B cell (primary cell): Measurements from ENCODE around the gene GRK5. TPM values are rescaled to one million over a fixed set of nuclear protein-coding genes. Genes with fewer than 3 reads are reported as not detected.
A peak's percentile ranks its signal among the peaks of the same experiment; 100 is the strongest.

Experiments
- ATAC-seq: fragments of 200-7000 bp; cut with Tn5 transposase; one replicate; pipeline ENCODE4 v1.10.0; 2021; ENCODE audit warnings: low read depth, mild to moderate bottlenecking, moderate number of reproducible peaks, moderate library complexity
- CTCF ChIA-PET: fragments of 350-600 bp; sonication (Branson Sonifier 250); formaldehyde crosslinking; loops from one replicate; lab custom pipeline; 2021; ENCODE audit warnings: antibody characterized with exemption, inconsistent platforms; lab: Charles Lee
- POLR2A ChIA-PET: fragments of 350-600 bp; sonication (Branson Sonifier 250); formaldehyde crosslinking; loops from one replicate; lab custom pipeline; 2021; ENCODE audit warnings: antibody characterized with exemption; lab: Charles Lee
- DNase-seq: peaks from one replicate; pipeline ENCODE4 v3.0.0; 2013
- H2AFZ ChIP-seq: 2 replicates; pipeline ENCODE4 v1.6.1; 2012; ENCODE audit warnings: mild to moderate bottlenecking, low read depth, low read length; ENCODE audit not compliant: insufficient read depth, poor library complexity, severe bottlenecking
- H3K27ac ChIP-seq, 2 donors: 1 replicate in 1 of 2; 2 replicates in 1 of 2; pipeline ENCODE4 v1.5.1; 2012 to 2013; ENCODE audit warnings: low read length in 2 of 2, mild to moderate bottlenecking in 2 of 2, moderate library complexity in 1 of 2
- H3K27me3 ChIP-seq, 4 experiments: fragments of 200-600 bp in 1 of 4; sonication (generic) in 1 of 4; replicated peaks in 1 of 4; 1 replicate in 2 of 4; 2 replicates in 2 of 4; pipeline versions ENCODE4 v1.6.1 to v1.7.0; 2013 to 2016; ENCODE audit warnings: low read length in 3 of 4, mild to moderate bottlenecking in 2 of 4, mixed read lengths in 1 of 4, moderate library complexity in 1 of 4; ENCODE audit not compliant: insufficient read depth in 4 of 4, control insufficient read depth in 3 of 4; ENCODE audit errors: control extremely low read depth in 1 of 4
- H3K36me3 ChIP-seq, 2 experiments: replicated peaks in 1 of 2; 1 replicate in 1 of 2; 2 replicates in 1 of 2; pipeline versions ENCODE4 v1.6.1 to v1.7.1; 2013; ENCODE audit warnings: low read length in 1 of 2; ENCODE audit not compliant: insufficient read depth in 2 of 2, control insufficient read depth in 1 of 2; ENCODE audit errors: control extremely low read depth in 1 of 2, extremely low read depth in 1 of 2
- H3K4me1 ChIP-seq, 2 donors: fragments of 200-600 bp in 1 of 2; sonication (generic) in 1 of 2; 1 replicate in 1 of 2; 2 replicates in 1 of 2; pipeline versions ENCODE4 v1.5.1 to v1.6.1; 2013 to 2017; ENCODE audit warnings: low read length in 2 of 2; ENCODE audit not compliant: control insufficient read depth in 2 of 2, insufficient read depth in 2 of 2
- H3K4me2 ChIP-seq: replicated peaks from 2 replicates; pipeline ENCODE3; 2012; ENCODE audit warnings: mild to moderate bottlenecking, low read depth, low read length; ENCODE audit not compliant: poor library complexity, severe bottlenecking
- H3K4me3 ChIP-seq, 5 experiments: fragments of 200-600 bp in 1 of 5; sonication (generic) in 1 of 5; 1 replicate in 3 of 5; 2 replicates in 2 of 5; pipeline versions ENCODE4 v1.5.1 to v1.7.0; 2011 to 2016; ENCODE audit warnings: low read length in 4 of 5, mild to moderate bottlenecking in 4 of 5, low read depth in 2 of 5, control low read depth in 1 of 5, moderate library complexity in 1 of 5; ENCODE audit not compliant: insufficient read depth in 1 of 5; ENCODE audit errors: control extremely low read depth in 1 of 5, extremely low read depth in 1 of 5
- H3K79me2 ChIP-seq: fragments of 200-600 bp; sonication (generic); one replicate; pipeline ENCODE4 v1.6.0; 2016; ENCODE audit warnings: low read length; ENCODE audit not compliant: control insufficient read depth, insufficient read depth
- H3K9ac ChIP-seq: fragments of 200-600 bp; sonication (generic); 2 replicates; pipeline ENCODE4 v1.6.1; 2017; ENCODE audit warnings: mild to moderate bottlenecking, low read length, moderate library complexity
- H3K9me3 ChIP-seq, 3 donors: one replicate each; pipeline versions ENCODE4 v1.6.1 to v1.7.1; 2013; ENCODE audit warnings: low read length in 2 of 3; ENCODE audit not compliant: control insufficient read depth in 2 of 3, insufficient read depth in 1 of 3; ENCODE audit errors: control extremely low read depth in 1 of 3
- H4K20me1 ChIP-seq: 2 replicates; pipeline ENCODE4 v1.6.0; 2012; ENCODE audit warnings: mild to moderate bottlenecking, low read length; ENCODE audit not compliant: insufficient read depth, control insufficient read depth, poor library complexity, severe bottlenecking
- H3K27ac Mint-ChIP-seq: one replicate; pipeline ENCODE4 v1.8.0; 2021; ENCODE audit warnings: mixed read lengths
- H3K27me3 Mint-ChIP-seq: one replicate; pipeline ENCODE4 v1.8.0; 2021; ENCODE audit warnings: mixed read lengths
- H3K4me1 Mint-ChIP-seq: one replicate; pipeline ENCODE4 v1.8.0; 2021; ENCODE audit warnings: mixed read lengths
- H3K4me3 Mint-ChIP-seq: one replicate; pipeline ENCODE4 v1.8.0; 2021; ENCODE audit warnings: mixed read lengths
- H3K9me3 Mint-ChIP-seq: one replicate; pipeline ENCODE4 v1.8.0; 2022; ENCODE audit warnings: mixed read lengths; ENCODE audit not compliant: insufficient read depth
- EZH2 ChIP-seq: IDR thresholded peaks from 2 replicates; pipeline ENCODE4 v1.6.1; 2012; ENCODE audit warnings: borderline replicate concordance, low read depth, mild to moderate bottlenecking, moderate library complexity, low read length; ENCODE audit not compliant: insufficient read depth, poor library complexity, severe bottlenecking
- WGBS: methylation state at CpG from one replicate; pipeline ENCODE4 v1.1.5; 2013; ENCODE audit warnings: missing lambda C conversion rate; ENCODE audit not compliant: insufficient coverage; 5-methylcytosine and 5-hydroxymethylcytosine counted together
- intact Hi-C: fragments of 100-400 bp; cut with micrococcal nuclease; formaldehyde crosslinking; loops from one replicate; pipeline ENCODE4 v1.10.0; 2022
- polyA plus RNA-seq: library from polyadenylated mRNA; depleted of rRNA; stranded (reverse); fragments of >200 nt; gene quantifications from 2 replicates; pipeline ENCODE4 v1.2.3, GENCODE V29; 2012
- total RNA-seq, 2 donors: library from RNA; stranded (reverse); fragments of 120-200 nt in 1 of 2; gene quantifications; 1 replicate in 1 of 2; 2 replicates in 1 of 2; pipeline versions ENCODE4 v1.2.3 to v1.2.4, GENCODE V29; 2013 to 2022
- TF ChIP-seq, protein P1 (sequence below): fragments of 200-600 bp; IDR thresholded peaks from one replicate; pipeline ENCODE4 v1.8.0; 2022; ENCODE audit warnings: antibody characterized with exemption, mild to moderate bottlenecking

GRK5 gene
- total and polyA plus RNA-seq, 2 donors (not counting 1 experiment from before 2014, with no cell fraction given) = 21.9 to 54.8 TPM

DNA sequence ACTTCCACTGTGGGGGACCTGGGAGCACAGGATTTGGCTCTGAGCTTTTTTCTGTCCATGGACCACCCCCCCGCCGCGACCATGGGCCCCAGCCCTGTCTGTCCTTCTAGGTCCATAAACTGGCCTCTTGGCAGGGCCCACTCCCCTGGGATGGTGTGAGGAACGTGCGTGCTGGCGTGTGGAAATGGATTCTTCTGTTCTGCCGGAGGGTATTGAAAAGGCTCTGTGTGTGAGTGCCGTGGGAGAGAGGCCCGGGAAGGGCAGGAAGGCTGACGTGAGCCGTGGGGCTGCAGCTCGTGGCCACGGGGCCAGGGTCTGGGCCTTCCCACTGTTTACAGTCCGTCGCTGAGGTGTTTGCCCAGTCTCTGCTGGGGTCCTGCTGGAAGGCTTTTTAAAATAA is 123.7 kb downstream of the GRK5 start:
- CTCF ChIA-PET = interaction anchor here (0.7 to 1.6 kb wide), 4 partner anchors 10 to 132 kb away, joined by 3 read pairs; no protein-coding TSS in a partner anchor
- Mint-ChIP-seq H3K4me1 (peaks cover 35% of the 10 kb centered on the region), H3K27ac (no peak overlapping the region), H3K9me3 (no peaks in the 10 kb centered on the region), H3K4me3 (no peak overlapping the region), H3K27me3 (no peaks in the 10 kb centered on the region)
- H3K4me2 ChIP-seq = no peak overlapping the region
- 98% methylated on average over 7 of the region's 15 CpGs for WGBS
- no peak overlapping the region for H3K27ac ChIP-seq
- DNase-seq (no peak), ATAC-seq (no peak)
- H2AFZ ChIP-seq = no peak overlapping the region
- peaks cover 18 to 22% of the 10 kb centered on the region in 2 donors for H3K4me1 ChIP-seq
- POLR2A ChIA-PET = no interaction called here
- no peak overlapping the region for H3K4me3 ChIP-seq
- no peak overlapping the region for H3K9ac ChIP-seq
- intact Hi-C loops = no loop called here
- H3K9me3 ChIP-seq = no peaks in the 10 kb centered on the region
- H4K20me1 ChIP-seq = peaks cover 43% of the 10 kb centered on the region
- no peak for TF ChIP-seq EZH2
- TF ChIP-seq, protein P1, sequence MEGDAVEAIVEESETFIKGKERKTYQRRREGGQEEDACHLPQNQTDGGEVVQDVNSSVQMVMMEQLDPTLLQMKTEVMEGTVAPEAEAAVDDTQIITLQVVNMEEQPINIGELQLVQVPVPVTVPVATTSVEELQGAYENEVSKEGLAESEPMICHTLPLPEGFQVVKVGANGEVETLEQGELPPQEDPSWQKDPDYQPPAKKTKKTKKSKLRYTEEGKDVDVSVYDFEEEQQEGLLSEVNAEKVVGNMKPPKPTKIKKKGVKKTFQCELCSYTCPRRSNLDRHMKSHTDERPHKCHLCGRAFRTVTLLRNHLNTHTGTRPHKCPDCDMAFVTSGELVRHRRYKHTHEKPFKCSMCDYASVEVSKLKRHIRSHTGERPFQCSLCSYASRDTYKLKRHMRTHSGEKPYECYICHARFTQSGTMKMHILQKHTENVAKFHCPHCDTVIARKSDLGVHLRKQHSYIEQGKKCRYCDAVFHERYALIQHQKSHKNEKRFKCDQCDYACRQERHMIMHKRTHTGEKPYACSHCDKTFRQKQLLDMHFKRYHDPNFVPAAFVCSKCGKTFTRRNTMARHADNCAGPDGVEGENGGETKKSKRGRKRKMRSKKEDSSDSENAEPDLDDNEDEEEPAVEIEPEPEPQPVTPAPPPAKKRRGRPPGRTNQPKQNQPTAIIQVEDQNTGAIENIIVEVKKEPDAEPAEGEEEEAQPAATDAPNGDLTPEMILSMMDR = no peak
- peaks cover 61% of the 10 kb centered on the region for H3K79me2 ChIP-seq
- no peaks in the 10 kb centered on the region for H3K27me3 ChIP-seq
- peaks cover 0 to 40% of the 10 kb centered on the region in 2 experiments for H3K36me3 ChIP-seq

GRCh38 chr10:119333146-119333792 is 125.9 kb downstream of the GRK5 start:
- Histone ChIP-seq H3K9me3 (no peaks in the 10 kb centered on the region), H3K27ac (no peak overlapping the region), H3K27me3 (no peaks in the 10 kb centered on the region), H3K4me2 (no peak overlapping the region), H4K20me1 (peaks cover 31% of the 10 kb centered on the region), H3K36me3 (peaks cover 0 to 38% of the 10 kb centered on the region in 2 experiments), H3K4me1 (peaks cover 6% of the 10 kb centered on the region in 2 donors), H2AFZ (no peak overlapping the region), H3K79me2 (peaks cover 59% of the 10 kb centered on the region), H3K4me3 (no peak overlapping the region), H3K9ac (no peak overlapping the region)
- Mint-ChIP-seq H3K27me3 (no peaks in the 10 kb centered on the region), H3K9me3 (no peaks in the 10 kb centered on the region), H3K4me1 (peaks cover 24% of the 10 kb centered on the region), H3K4me3 (no peak overlapping the region), H3K27ac (no peak overlapping the region)
- ChIA-PET POLR2A (interaction anchor here (1.4 kb wide), 1 partner anchor 24 kb away, joined by 4 read pairs; no protein-coding TSS in a partner anchor), CTCF (interaction anchor here (2.0 kb wide), 1 partner anchor 126 kb away, joined by 6 read pairs; the partner anchor contains the start of gene GRK5)
- TF ChIP-seq, protein P1 = no peak
- TF ChIP-seq EZH2 = no peak
- intact Hi-C loops = no loop called here
- DNase-seq (no peak), ATAC-seq (peak; percentile 36)
- WGBS = 88% methylated on average over 8 of the region's 8 CpGs
